ENCODE measurements around the gene LRRTM3. TPM values are rescaled to one million over a fixed set of nuclear protein-coding genes. Genes with fewer than 3 reads are reported as not detected.

LRRTM3 gene
- total RNA-seq, 1 experiment from 2014 or later: 0.96 TPM

- Histone ChIP-seq H3K27me3 (ENCODE audit: insufficient read depth, low read length) (no peaks in the 10 kb centered on the region), H2BK12ac (ENCODE audit: insufficient read length, low read depth, low read length) (no peak overlapping the region), H3K27ac (ENCODE audit: insufficient read length, low read depth, low read length) (no peak overlapping the region), H2BK5ac (ENCODE audit: insufficient read length, low read length) (no peak overlapping the region), H4K5ac (ENCODE audit: insufficient read length, low read depth, low read length) (no peak overlapping the region), H3K79me1 (ENCODE audit: insufficient read depth, low read depth, low read length, poor library complexity, severe bottlenecking) (no peaks in the 10 kb centered on the region), H2BK120ac (ENCODE audit: low read depth, low read length, poor library complexity, severe bottlenecking) (no peak overlapping the region), H3K23me2 (ENCODE audit: insufficient read length, low read depth, low read length, poor library complexity, severe bottlenecking) (no peaks in the 10 kb centered on the region), H3K14ac (ENCODE audit: insufficient read depth, low read length) (no peak overlapping the region), H3K56ac (ENCODE audit: insufficient read length, low read depth, low read length) (no peak overlapping the region), H4K91ac (ENCODE audit: insufficient read length, low read depth, low read length) (no peak overlapping the region), H2BK15ac (ENCODE audit: low read depth, low read length) (no peak overlapping the region), H2AFZ (ENCODE audit: low read length) (no peak overlapping the region), H3K4ac (ENCODE audit: low read depth, low read length) (no peak overlapping the region), H4K20me1 (ENCODE audit: control insufficient read depth, insufficient read depth, insufficient read length) (no peaks in the 10 kb centered on the region), H3T11ph (ENCODE audit: low read length) (no peak overlapping the region), H3K23ac (ENCODE audit: insufficient read length, low read depth, low read length) (no peak overlapping the region), H3K4me2 (ENCODE audit: insufficient read depth, insufficient read length, low read length) (no peak overlapping the region), H3K4me1 (ENCODE audit: insufficient read depth, low read length) (no peaks in the 10 kb centered on the region), H3K79me2 (ENCODE audit: insufficient read depth, low read length) (no peaks in the 10 kb centered on the region), H3K9me3 (ENCODE audit: control insufficient read depth, low read depth, low read length) (no peaks in the 10 kb centered on the region), H3K9ac (ENCODE audit: extremely low read depth, insufficient read length, low read length) (no peak overlapping the region), H2AK5ac (ENCODE audit: insufficient read length, low read length) (no peak overlapping the region), H3K18ac (ENCODE audit: insufficient read length, low read depth, low read length) (no peak overlapping the region), H2BK20ac (ENCODE audit: low read depth, low read length, poor library complexity, severe bottlenecking) (no peak overlapping the region), H4K8ac (replicated peaks; ENCODE audit: insufficient read length, low read depth, low read length) (no peak overlapping the region)
- no CpG with 5 or more reads among the region's 2 CpGs for WGBS (ENCODE audit: extremely low coverage, insufficient read length, low lambda C conversion rate)
- no peak for DNase-seq
- Mint-ChIP-seq H3K27ac (no peak overlapping the region), H3K36me3 (ENCODE audit: insufficient read depth in 1 of 3, low read depth in 3 of 3) (no peaks in the 10 kb centered on the region), H3K27me3 (ENCODE audit: low read depth) (no peaks in the 10 kb centered on the region), H3K4me1 (peaks cover 6 to 7% of the 10 kb centered on the region in 2 experiments), H3K4me3 (no peak overlapping the region), H3K9me3 (no peaks in the 10 kb centered on the region)
- no peak for TF ChIP-seq CTCF (conservative IDR thresholded peaks at IDR 0.05)
Measured at GRCh38 chr10:66877361-66877760, 48.5 kb upstream of the LRRTM3 start.
